Uterus (tissue), 4 donors: Measurements from ENCODE around the gene LRR1. TPM values are rescaled to one million over a fixed set of nuclear protein-coding genes. Genes with fewer than 3 reads are reported as not detected.

Experiments
- DNase-seq, 2 donors: peaks; one replicate each; pipeline ENCODE4 v3.0.0-alpha.2; 2019 to 2020
- H3K27ac ChIP-seq, 2 donors: fragments of 200-600 bp; sonication (generic); 1 replicate in 1 of 2; 2 replicates in 1 of 2; pipeline ENCODE4 v1.5.1; 2016 to 2018
- H3K27me3 ChIP-seq, 2 donors: fragments of 200-600 bp; sonication (generic); one replicate each; pipeline ENCODE4 v1.5.1; 2018 to 2019; ENCODE audit warnings: control low read depth in 1 of 2
- H3K36me3 ChIP-seq, 2 donors: fragments of 200-600 bp; sonication (generic); one replicate each; pipeline ENCODE4 v1.5.1; 2019; ENCODE audit warnings: control low read depth in 1 of 2
- H3K4me1 ChIP-seq, 2 donors: fragments of 200-600 bp; sonication (generic); one replicate each; pipeline ENCODE4 v1.5.1; 2018 to 2019; ENCODE audit warnings: control low read depth in 1 of 2
- H3K4me3 ChIP-seq, 2 donors: fragments of 200-600 bp; sonication (generic); 1 replicate in 1 of 2; 2 replicates in 1 of 2; pipeline ENCODE4 v1.5.1; 2018 to 2019; ENCODE audit warnings: mild to moderate bottlenecking in 1 of 2
- H3K9me3 ChIP-seq, 2 donors: fragments of 200-600 bp; sonication (generic); one replicate each; pipeline ENCODE4 v1.5.1; 2019; ENCODE audit warnings: control low read depth in 1 of 2
- POLR2A ChIP-seq, 2 donors: fragments of 450-650 bp; IDR thresholded peaks; one replicate each; pipeline ENCODE4 v1.6.1; 2016; ENCODE audit warnings: antibody characterized with exemption in 2 of 2, mild to moderate bottlenecking in 1 of 2, moderate library complexity in 1 of 2
- intact Hi-C: fragments of 100-400 bp; cut with DNase I; formaldehyde crosslinking; loops from one replicate; pipeline ENCODE4 v1.15.1; 2023; ENCODE audit warnings: low total_unique reads
- total RNA-seq, 4 donors: library from RNA; depleted of rRNA in 3 of 4; stranded (reverse); fragments of >200 nt in 3 of 4; gene quantifications; one replicate each; pipeline versions ENCODE4 v1.1.0 to v1.2.4, GENCODE V29; 2014 to 2023
- TF ChIP-seq, protein P1 (sequence below), 4 experiments: fragments of 200-600 bp in 2 of 4; fragments of 450-650 bp in 2 of 4; sonication (generic) in 2 of 4; IDR thresholded peaks; one replicate each; pipeline ENCODE4 v1.5.1; 2016 to 2019; ENCODE audit warnings: antibody characterized with exemption in 4 of 4, mild to moderate bottlenecking in 2 of 4, moderate library complexity in 1 of 4
- donor health status: DM: yes; HTN: yes; CAD: no.

LRR1 gene, protein sequence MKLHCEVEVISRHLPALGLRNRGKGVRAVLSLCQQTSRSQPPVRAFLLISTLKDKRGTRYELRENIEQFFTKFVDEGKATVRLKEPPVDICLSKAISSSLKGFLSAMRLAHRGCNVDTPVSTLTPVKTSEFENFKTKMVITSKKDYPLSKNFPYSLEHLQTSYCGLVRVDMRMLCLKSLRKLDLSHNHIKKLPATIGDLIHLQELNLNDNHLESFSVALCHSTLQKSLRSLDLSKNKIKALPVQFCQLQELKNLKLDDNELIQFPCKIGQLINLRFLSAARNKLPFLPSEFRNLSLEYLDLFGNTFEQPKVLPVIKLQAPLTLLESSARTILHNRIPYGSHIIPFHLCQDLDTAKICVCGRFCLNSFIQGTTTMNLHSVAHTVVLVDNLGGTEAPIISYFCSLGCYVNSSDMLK
- 10 to 100 TPM in 2 of 4 donors, 1 to 10 TPM in 2; 1.8 to 16.2 (median 6.8) TPM for total RNA-seq

DNA sequence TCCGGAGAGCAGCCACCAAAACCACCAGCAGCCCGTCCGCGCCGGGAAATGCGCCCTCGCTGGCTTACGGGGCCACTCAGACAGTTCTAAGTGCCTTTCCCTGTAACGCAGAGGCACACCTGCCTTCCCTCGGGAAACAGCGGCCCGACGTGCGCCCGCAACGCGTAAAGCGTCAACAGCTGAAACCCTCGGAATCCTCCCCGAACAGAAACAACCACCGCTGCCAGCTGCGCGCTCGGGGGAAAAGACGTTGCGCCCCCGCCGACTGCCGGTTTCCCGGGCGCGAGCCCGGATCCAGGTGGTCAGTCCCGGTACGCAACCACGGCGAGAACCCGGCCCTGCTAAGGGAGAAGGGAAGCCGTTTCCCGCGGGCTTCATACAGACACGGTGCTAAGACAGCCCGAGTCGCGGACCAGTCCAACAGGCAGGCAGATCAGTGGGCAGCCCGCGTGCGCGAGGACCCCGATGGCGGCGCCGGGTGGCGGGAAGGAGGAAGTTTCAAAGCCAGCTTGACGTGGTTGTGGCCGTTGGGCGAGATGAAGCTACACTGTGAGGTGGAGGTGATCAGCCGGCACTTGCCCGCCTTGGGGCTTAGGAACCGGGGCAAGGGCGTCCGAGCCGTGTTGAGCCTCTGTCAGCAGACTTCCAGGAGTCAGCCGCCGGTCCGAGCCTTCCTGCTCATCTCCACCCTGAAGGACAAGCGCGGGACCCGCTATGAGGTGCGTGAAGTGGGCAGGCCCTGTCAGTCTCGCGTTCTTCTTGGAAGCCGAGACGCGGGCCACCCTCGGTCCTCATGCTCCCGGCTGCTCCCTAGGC is at the start of gene LRR1:
LRR1 (plus strand) TSS at position 456 of the 816 bp plus-strand sequence; CDS start at position 537, 81 bp downstream.
- TF ChIP-seq POLR2A (IDR thresholded peaks at IDR 0.05): peak in 1 of 2 donors; percentile 49
- TF ChIP-seq, protein P1, sequence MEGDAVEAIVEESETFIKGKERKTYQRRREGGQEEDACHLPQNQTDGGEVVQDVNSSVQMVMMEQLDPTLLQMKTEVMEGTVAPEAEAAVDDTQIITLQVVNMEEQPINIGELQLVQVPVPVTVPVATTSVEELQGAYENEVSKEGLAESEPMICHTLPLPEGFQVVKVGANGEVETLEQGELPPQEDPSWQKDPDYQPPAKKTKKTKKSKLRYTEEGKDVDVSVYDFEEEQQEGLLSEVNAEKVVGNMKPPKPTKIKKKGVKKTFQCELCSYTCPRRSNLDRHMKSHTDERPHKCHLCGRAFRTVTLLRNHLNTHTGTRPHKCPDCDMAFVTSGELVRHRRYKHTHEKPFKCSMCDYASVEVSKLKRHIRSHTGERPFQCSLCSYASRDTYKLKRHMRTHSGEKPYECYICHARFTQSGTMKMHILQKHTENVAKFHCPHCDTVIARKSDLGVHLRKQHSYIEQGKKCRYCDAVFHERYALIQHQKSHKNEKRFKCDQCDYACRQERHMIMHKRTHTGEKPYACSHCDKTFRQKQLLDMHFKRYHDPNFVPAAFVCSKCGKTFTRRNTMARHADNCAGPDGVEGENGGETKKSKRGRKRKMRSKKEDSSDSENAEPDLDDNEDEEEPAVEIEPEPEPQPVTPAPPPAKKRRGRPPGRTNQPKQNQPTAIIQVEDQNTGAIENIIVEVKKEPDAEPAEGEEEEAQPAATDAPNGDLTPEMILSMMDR (IDR thresholded peaks at IDR 0.05): peak in 1 of 4 experiments; percentile 25
- peak; percentile 72 to 85 for DNase-seq
- no peaks in the 10 kb centered on the region for H3K27me3 ChIP-seq
- no peaks in the 10 kb centered on the region for H3K9me3 ChIP-seq
- intact Hi-C loops: no loop called here
- peak within 1 kb of the TSS; percentile 93 to 97 for H3K27ac ChIP-seq
- H3K4me1 ChIP-seq: peaks cover 0 to 4% of the 10 kb centered on the region in 2 donors
- H3K36me3 ChIP-seq: no peaks in the 10 kb centered on the region
- H3K4me3 ChIP-seq: peak within 1 kb of the TSS; percentile 72 to 85

DNA sequence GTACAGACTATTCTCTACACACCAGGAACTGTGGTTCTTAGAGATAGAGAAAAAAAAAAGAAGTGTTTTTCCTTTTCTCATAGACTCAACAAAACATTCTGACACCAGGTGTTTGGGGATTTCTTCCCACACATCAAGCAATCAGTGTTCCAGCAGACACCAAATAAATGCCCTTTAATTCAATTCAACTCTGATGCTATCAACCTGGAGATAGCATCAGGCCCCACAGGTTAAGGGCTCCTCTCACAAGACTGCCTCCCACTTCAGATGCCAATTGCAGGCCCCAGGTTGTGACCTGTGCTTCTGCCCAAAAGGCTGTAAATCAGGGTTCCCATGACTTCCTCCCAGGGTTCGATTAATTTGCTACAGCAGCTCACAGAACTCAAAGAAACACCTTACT is 49.3 kb upstream of the LRR1 start:
- TF ChIP-seq, protein P1 (IDR thresholded peaks at IDR 0.05): no peak
- TF ChIP-seq POLR2A (IDR thresholded peaks at IDR 0.05): no peak
- intact Hi-C loops: no loop called here
- Histone ChIP-seq H3K4me3 (no peak overlapping the region), H3K27ac (no peak overlapping the region), H3K27me3 (no peaks in the 10 kb centered on the region), H3K4me1 (no peaks in the 10 kb centered on the region), H3K9me3 (no peaks in the 10 kb centered on the region), H3K36me3 (no peaks in the 10 kb centered on the region)
- DNase-seq: no peak

DNA sequence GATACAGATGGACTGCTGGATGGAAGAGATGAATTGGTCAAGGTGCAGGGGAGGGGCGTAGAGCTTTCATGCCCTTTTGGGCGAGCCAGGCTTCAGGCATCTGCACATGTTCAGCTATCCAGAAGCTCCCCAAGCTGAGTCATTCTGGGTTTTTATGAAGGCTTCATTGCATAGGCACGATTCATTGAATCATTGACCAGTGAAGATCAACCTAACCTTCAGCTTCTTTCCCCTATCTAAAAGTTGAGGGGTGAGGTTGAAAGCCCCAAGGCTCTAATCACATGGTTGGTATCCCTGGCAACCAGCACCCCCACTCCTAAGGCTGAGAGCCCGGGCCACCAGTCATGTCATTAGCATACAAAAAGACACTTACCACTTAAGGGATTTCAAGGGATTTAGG is 48.9 kb upstream of the LRR1 start:
- TF ChIP-seq, protein P1 (IDR thresholded peaks at IDR 0.05): no peak
- no peak for TF ChIP-seq POLR2A (IDR thresholded peaks at IDR 0.05)
- no peaks in the 10 kb centered on the region for H3K4me1 ChIP-seq
- H3K36me3 ChIP-seq: no peaks in the 10 kb centered on the region
- no peaks in the 10 kb centered on the region for H3K9me3 ChIP-seq
- no peak for DNase-seq
- no peak overlapping the region for H3K4me3 ChIP-seq
- intact Hi-C loops: no loop called here
- H3K27me3 ChIP-seq: no peaks in the 10 kb centered on the region
- no peak overlapping the region for H3K27ac ChIP-seq

DNA sequence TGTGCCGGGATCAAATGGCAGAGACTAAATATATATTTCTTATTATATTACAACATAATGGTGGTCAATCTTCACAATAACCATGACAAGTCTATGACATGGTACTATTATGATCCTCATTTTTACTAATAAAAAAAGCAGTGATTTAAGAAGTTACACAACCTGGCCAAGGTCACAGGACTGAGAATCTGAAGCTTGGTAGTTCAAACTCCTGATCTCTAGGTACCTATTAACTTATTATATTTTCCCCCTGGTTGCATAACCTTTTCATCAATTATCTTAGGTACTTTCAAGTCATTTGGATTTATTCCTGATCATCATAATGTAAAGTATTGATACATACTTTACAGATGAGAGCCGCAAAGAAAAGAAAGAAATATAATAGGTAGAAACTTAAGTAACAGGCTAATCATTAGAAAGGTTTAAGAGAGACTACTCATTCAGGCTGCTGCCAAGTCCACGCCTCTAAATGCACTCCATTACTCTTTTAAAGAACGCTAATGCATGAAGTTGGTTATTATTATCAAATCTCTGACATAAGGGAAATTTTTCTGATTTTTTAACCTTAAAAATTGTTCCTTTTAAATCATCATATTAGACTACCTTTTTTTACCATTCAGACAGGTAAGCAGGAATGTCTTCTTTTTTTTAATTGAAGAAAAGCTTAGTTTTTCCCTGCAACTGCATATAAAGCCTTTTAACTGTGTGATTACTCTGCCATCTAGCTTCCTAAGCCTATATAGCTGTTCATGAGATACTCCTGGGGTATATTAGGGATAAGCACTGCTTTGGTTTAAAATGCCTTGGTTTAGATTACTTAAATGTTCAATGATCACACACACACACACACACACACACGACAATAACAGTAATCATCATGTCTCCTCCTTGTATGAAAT is 48.2 kb upstream of the LRR1 start:
- Histone ChIP-seq H3K36me3 (no peaks in the 10 kb centered on the region), H3K4me1 (no peaks in the 10 kb centered on the region), H3K4me3 (no peak overlapping the region), H3K9me3 (no peaks in the 10 kb centered on the region), H3K27me3 (no peaks in the 10 kb centered on the region), H3K27ac (no peak overlapping the region)
- DNase-seq: no peak
- intact Hi-C loops: no loop called here
- TF ChIP-seq, protein P1 (IDR thresholded peaks at IDR 0.05): no peak
- TF ChIP-seq POLR2A (IDR thresholded peaks at IDR 0.05): no peak
